GM12878 (cell line): ENCODE measurements around the gene C14orf119. TPM values are rescaled to one million over a fixed set of nuclear protein-coding genes. Genes with fewer than 3 reads are reported as not detected.

Source experiments
- ATAC-seq: fragments of 200-7000 bp; cut with Tn5 transposase; 3 replicates; pipeline ENCODE4 v1.9.1; 2020; ENCODE audit warnings: mild to moderate bottlenecking, moderate library complexity
- BruUV-seq: library from RNA; stranded (reverse); fragments of 400-500 nt; replicated peaks from 2 replicates; lab custom pipeline; 2021; lab: Mats Ljungman, UMichigan
- CTCF ChIA-PET: fragments of 300-600 bp; sonication (Branson Sonifier 250); formaldehyde crosslinking; extraction: SDS; loops from one replicate; lab custom pipeline; 2021; ENCODE audit warnings: inconsistent platforms; lab: Yijun Ruan, JAX
- POLR2A ChIA-PET: fragments of 350-600 bp; formaldehyde crosslinking; extraction: SDS; loops from one replicate; lab custom pipeline; 2021; ENCODE audit warnings: inconsistent platforms; lab: Charles Lee
- RAD21 ChIA-PET: fragments of 300-600 bp; sonication (Branson Sonifier 250); formaldehyde crosslinking; loops from one replicate; lab custom pipeline; 2023; ENCODE audit warnings: antibody characterized with exemption; ENCODE audit not compliant: unreplicated experiment; lab: Charles Lee
- SMC1A ChIA-PET: fragments of 300-600 bp; sonication (Branson Sonifier 250); formaldehyde crosslinking; loops from one replicate; lab custom pipeline; 2023; ENCODE audit not compliant: unreplicated experiment, uncharacterized antibody; lab: Charles Lee
- DNase-seq: peaks from one replicate; pipeline ENCODE4 v3.0.0-alpha.2; 2011; ENCODE audit warnings: low read depth, low spot score
- FAIRE-seq: peaks from 3 replicates; lab custom pipeline; 2011; peaks lifted over from hg19 to GRCh38; lab: Jason Lieb, UNC
- H2AFZ ChIP-seq: 2 replicates; pipeline ENCODE4 v1.6.0; 2011; ENCODE audit warnings: low read depth, low read length, control low read depth; ENCODE audit not compliant: control insufficient read depth
- H3K27ac ChIP-seq: 2 replicates; pipeline ENCODE4 v1.5.1; 2011; ENCODE audit warnings: control low read depth; ENCODE audit not compliant: control insufficient read depth, insufficient read depth
- H3K27me3 ChIP-seq, 2 experiments: replicated peaks in 1 of 2; 2 replicates each; pipeline versions ENCODE4 v1.6.0 to v1.6.1; 2011; ENCODE audit warnings: low read length in 1 of 2; ENCODE audit not compliant: control insufficient read depth in 2 of 2, insufficient read depth in 2 of 2
- H3K36me3 ChIP-seq, 2 experiments: 2 replicates each; pipeline ENCODE4 v1.5.1; 2011; ENCODE audit warnings: low read length in 1 of 2; ENCODE audit not compliant: control insufficient read depth in 2 of 2, insufficient read depth in 2 of 2
- H3K4me1 ChIP-seq: 2 replicates; pipeline ENCODE4 v1.6.1; 2011; ENCODE audit warnings: mild to moderate bottlenecking, low read length, moderate library complexity, mixed read lengths; ENCODE audit not compliant: control insufficient read depth, insufficient read depth
- H3K4me2 ChIP-seq: 2 replicates; pipeline ENCODE4 v1.6.0; 2011; ENCODE audit warnings: control low read depth; ENCODE audit not compliant: control insufficient read depth, insufficient read depth
- H3K4me3 ChIP-seq: fragments of 200-600 bp; sonication (generic); 2 replicates; pipeline ENCODE4 v1.5.1; 2016
- H3K79me2 ChIP-seq: 2 replicates; pipeline ENCODE4 v1.6.0; 2011; ENCODE audit warnings: low read length; ENCODE audit not compliant: control insufficient read depth, insufficient read depth
- H3K9ac ChIP-seq: 2 replicates; pipeline ENCODE4 v1.8.0; 2011; ENCODE audit warnings: low read length, control low read depth, mixed read lengths; ENCODE audit not compliant: control insufficient read depth, insufficient read depth
- H3K9me3 ChIP-seq: replicated peaks from 3 replicates; pipeline ENCODE4 v1.5.1; 2011; ENCODE audit warnings: mild to moderate bottlenecking, low read length; ENCODE audit not compliant: control insufficient read depth, insufficient read depth
- H4K20me1 ChIP-seq: 2 replicates; pipeline ENCODE4 v1.6.0; 2011; ENCODE audit not compliant: control insufficient read depth, insufficient read depth
- BACH1 ChIP-seq: fragments of 450-650 bp; IDR thresholded peaks from 2 replicates; pipeline ENCODE4 v1.6.1; 2017; ENCODE audit warnings: mild to moderate bottlenecking, borderline replicate concordance
- CREM ChIP-seq: IDR thresholded peaks from 2 replicates; pipeline ENCODE4 v1.6.1; 2014; ENCODE audit warnings: antibody characterized with exemption, low read depth
- SIN3A ChIP-seq: IDR thresholded peaks from 2 replicates; pipeline ENCODE4 v1.6.1; 2012; ENCODE audit warnings: low read depth, low read length, improper control_type of control experiment
- SREBF2 ChIP-seq: IDR thresholded peaks from 2 replicates; pipeline ENCODE4 v1.6.1; 2012; ENCODE audit warnings: mild to moderate bottlenecking, low read length
- TCF3 ChIP-seq: IDR thresholded peaks from 2 replicates; pipeline ENCODE4 v1.6.1; 2012; ENCODE audit warnings: low read depth, mild to moderate bottlenecking, low read length, borderline replicate concordance; ENCODE audit not compliant: insufficient read depth
- ZBTB40 ChIP-seq: fragments of 450-650 bp; IDR thresholded peaks from 2 replicates; pipeline ENCODE4 v1.6.1; 2016; ENCODE audit warnings: mild to moderate bottlenecking, moderate library complexity, borderline replicate concordance
- ZSCAN29 ChIP-seq: fragments of 450-650 bp; IDR thresholded peaks from 2 replicates; pipeline ENCODE4 v1.6.1; 2017; ENCODE audit warnings: mild to moderate bottlenecking, moderate library complexity
- WGBS: methylation state at CpG from one replicate; pipeline ENCODE4 v1.1.6; 2016; ENCODE audit warnings: low lambda C conversion rate; ENCODE audit not compliant: insufficient replicate concordance, insufficient coverage; ENCODE audit errors: missing lambda C conversion rate; 5-methylcytosine and 5-hydroxymethylcytosine counted together
- in situ Hi-C: fragments of 300-500 bp; cut with MboI; formaldehyde crosslinking; loops from 9 replicates; pipeline ENCODE4 v1.14.3; 2018; ENCODE audit warnings: mixed read lengths
- intact Hi-C: fragments of 100-400 bp; cut with micrococcal nuclease; formaldehyde crosslinking; loops from one replicate; pipeline ENCODE4 v1.14.2; 2022; ENCODE audit not compliant: unreplicated experiment
- polyA plus RNA-seq, 11 experiments: library from polyadenylated mRNA; depleted of rRNA in 4 of 11; unstranded in 6 of 11; stranded (reverse) in 5 of 11; fragments of >200 nt; fragmentation: Nextera tagmentation in 4 of 11; fragmentation: Illumina TruSeq in 1 of 11; extraction: Ambion mirVana in 4 of 11; extraction: Trizol in 1 of 11; gene quantifications; 1 replicate in 1 of 11; 2 replicates in 10 of 11; pipeline versions ENCODE4 v1.2.1 to v1.2.3, GENCODE V29; 2011 to 2016; ENCODE audit warnings: inconsistent platforms in 2 of 11, missing spikeins in 2 of 11, low read depth in 1 of 11
- total RNA-seq, 4 experiments: library from RNA; depleted of rRNA in 3 of 4; stranded (reverse); fragments of >200 nt in 3 of 4; fragmentation: Illumina TruSeq in 1 of 4; extraction: Trizol in 1 of 4; gene quantifications; 2 replicates each; pipeline versions ENCODE4 v1.2.1 to v1.2.3, GENCODE V29; 2013 to 2021
- TF ChIP-seq, protein P1 (sequence below): IDR thresholded peaks from 2 replicates; pipeline ENCODE4 v1.6.1; 2012; ENCODE audit warnings: low read depth, low read length, improper control_type of control experiment

C14orf119 gene
- total and polyA plus RNA-seq, 10 of the 15 experiments (the other 5 are each of a cell fraction or from before 2014, with no cell fraction given), result 32.3 to 228 (median 57.6) TPM

DNA sequence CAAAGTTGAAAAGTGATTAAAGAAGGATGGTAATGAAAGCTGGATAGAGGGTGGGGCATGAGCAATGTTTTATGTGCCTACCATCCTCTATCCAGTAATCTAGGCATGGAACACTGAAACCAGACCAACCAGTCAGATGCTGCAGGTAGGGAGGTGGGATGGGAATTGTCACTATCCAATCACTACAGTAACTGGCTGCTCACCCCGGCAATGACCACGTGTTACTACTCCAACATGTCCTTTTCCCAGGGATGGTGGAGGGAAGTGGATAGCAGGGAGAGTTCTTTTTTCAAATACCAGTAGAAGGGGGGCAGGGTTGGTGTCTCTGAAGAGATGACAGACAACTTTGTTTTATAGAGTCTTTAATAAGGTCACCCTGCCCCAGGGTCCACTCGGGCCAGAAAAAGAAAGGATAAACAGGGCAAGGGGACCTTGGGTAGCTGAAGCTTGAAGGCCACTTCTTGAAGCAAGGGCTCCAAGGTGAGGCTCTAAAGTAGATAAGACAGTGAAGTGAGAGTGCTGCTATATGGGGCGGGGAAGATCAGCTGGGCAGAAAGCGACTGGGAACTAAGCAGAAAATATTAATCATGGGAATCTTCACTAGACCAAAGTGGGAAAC lies 23.3 kb upstream of the C14orf119 start:
- H3K4me3 ChIP-seq, result no peak overlapping the region

More for the DNA sequence above, 23.3 kb upstream of the C14orf119 start:
- Histone ChIP-seq H3K79me2 (peaks cover 32% of the 10 kb centered on the region), H2AFZ (no peak overlapping the region), H3K4me1 (peaks cover 11% of the 10 kb centered on the region; the same call in 1 of the 2 replicates)
- intact Hi-C loops, result no loop called here
- SMC1A ChIA-PET, result interaction anchor here (0.8 to 3.2 kb wide), 10 partner anchors 9 to 249 kb away, joined by 3 to 13 read pairs (median 4); partner anchors contain the start of genes ACIN1, C14orf119 and PABPN1
- TF ChIP-seq SIN3A, result no peak
- TF ChIP-seq, protein P1, sequence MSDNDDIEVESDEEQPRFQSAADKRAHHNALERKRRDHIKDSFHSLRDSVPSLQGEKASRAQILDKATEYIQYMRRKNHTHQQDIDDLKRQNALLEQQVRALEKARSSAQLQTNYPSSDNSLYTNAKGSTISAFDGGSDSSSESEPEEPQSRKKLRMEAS, result no peak
- no peak for TF ChIP-seq SREBF2
- TF ChIP-seq BACH1, result no peak
- TF ChIP-seq ZBTB40, result no peak
- TF ChIP-seq ZSCAN29, result no peak
- no peak for TF ChIP-seq CREM
- TF ChIP-seq TCF3, result no peak
- TF ChIP-seq, all 136 proteins: peak for 0
- 0 out of 2 replicates have a peak, but pooled peaks cover 6% of the 10 kb centered on the region for H4K20me1 ChIP-seq
- no peaks in the 10 kb centered on the region for H3K27me3 ChIP-seq
- no peak overlapping the region for H3K4me2 ChIP-seq
- H3K36me3 ChIP-seq, result peaks cover 16 to 36% of the 10 kb centered on the region in 2 experiments
- 98% methylated on average over 5 of the region's 5 CpGs for WGBS
- POLR2A ChIA-PET, result interaction anchor here (0.8 to 3.7 kb wide), 4 partner anchors 23 to 183 kb away, joined by 3 to 19 read pairs (median 4); partner anchors contain the start of genes ACIN1 and C14orf119
- H3K9me3 ChIP-seq, result no peaks in the 10 kb centered on the region
- ATAC-seq (no peak), DNase-seq (no peak), FAIRE-seq (no peak)
- RAD21 ChIA-PET, result interaction anchor here (1.0 to 2.3 kb wide), 10 partner anchors 14 to 142 kb away, joined by 3 to 23 read pairs (median 4); partner anchors contain the start of genes ACIN1, C14orf119 and CDH24
- CTCF ChIA-PET, result interaction anchor here (0.6 to 3.7 kb wide), 24 partner anchors 9 to 231 kb away, joined by 3 to 36 read pairs (median 6); partner anchors contain the start of genes ACIN1, AJUBA, C14orf119 and CDH24
- no peak overlapping the region for H3K9ac ChIP-seq
- H3K27ac ChIP-seq, result no peak overlapping the region
- in situ Hi-C loops, result no loop called here
- no TSS peak for BruUV-seq
